Measurements from ENCODE around the gene CACNA1G.
A peak's percentile ranks its signal among the peaks of the same experiment; 100 is the strongest.

The CACNA1G gene

DNA sequence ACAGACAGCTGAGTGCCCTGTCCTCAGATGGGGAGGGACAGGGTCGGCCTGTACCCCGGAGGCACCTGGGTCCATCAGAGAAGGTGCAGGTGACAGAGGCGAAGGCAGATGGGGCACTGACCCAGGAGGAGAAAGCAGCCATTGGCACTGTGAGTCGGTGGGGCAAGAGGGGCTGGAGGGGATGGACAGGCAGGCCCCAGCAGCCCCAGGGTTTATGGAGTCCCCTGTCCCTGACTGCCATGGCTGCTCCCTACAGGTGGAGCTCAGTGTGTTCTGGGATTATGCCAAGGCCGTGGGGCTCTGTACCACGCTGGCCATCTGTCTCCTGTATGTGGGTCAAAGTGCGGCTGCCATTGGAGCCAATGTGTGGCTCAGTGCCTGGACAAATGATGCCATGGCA is 115.1 kb downstream of the CACNA1G start:
- H3K27ac ChIP-seq, result peak overlapping the region; percentile 64; the same call in 1 of the 2 replicates
- TF ChIP-seq, protein P1, sequence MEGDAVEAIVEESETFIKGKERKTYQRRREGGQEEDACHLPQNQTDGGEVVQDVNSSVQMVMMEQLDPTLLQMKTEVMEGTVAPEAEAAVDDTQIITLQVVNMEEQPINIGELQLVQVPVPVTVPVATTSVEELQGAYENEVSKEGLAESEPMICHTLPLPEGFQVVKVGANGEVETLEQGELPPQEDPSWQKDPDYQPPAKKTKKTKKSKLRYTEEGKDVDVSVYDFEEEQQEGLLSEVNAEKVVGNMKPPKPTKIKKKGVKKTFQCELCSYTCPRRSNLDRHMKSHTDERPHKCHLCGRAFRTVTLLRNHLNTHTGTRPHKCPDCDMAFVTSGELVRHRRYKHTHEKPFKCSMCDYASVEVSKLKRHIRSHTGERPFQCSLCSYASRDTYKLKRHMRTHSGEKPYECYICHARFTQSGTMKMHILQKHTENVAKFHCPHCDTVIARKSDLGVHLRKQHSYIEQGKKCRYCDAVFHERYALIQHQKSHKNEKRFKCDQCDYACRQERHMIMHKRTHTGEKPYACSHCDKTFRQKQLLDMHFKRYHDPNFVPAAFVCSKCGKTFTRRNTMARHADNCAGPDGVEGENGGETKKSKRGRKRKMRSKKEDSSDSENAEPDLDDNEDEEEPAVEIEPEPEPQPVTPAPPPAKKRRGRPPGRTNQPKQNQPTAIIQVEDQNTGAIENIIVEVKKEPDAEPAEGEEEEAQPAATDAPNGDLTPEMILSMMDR (conservative IDR thresholded peaks at IDR 0.05), result no peak

DNA sequence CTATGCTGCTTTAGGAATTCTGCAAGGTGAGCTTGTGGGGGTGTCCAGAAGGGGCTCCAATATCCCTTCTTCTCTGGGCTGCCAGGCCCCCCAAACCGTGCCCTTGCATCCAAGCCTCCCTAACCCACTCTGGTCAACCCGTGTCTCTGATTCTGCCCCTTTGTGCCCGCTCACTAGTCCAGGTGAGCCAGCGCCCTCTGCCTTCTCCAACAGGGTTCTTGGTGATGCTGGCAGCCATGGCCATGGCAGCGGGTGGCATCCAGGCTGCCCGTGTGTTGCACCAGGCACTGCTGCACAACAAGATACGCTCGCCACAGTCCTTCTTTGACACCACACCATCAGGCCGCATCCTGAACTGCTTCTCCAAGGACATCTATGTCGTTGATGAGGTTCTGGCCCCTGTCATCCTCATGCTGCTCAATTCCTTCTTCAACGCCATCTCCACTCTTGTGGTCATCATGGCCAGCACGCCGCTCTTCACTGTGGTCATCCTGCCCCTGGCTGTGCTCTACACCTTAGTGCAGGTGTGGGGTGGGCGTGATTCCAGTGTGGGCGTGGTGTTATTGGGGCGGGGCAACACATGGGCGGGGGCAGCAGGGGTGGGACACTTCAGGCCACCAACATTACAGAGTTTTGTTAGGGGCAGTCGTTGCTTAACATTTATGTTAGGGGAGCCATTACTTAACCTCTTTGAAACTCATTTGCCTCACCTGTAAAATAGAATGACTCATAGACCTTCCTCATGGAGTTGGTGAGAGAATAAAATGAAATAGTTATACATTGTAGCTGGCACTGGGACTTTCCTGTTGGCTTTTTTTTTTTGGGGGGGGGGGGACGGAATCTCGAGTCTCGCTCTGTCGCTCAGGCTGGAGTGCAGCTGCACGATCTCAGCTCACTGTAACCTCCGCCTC is 115.8 kb downstream of the CACNA1G start:
- H3K27ac ChIP-seq, result peak overlapping the region; percentile 64; the same call in 1 of the 2 replicates
- TF ChIP-seq, protein P1 (conservative IDR thresholded peaks at IDR 0.05), result no peak

All from VCaP (cell line).